Inflammatory macrophage treated with lipopolysaccharide for 4 hours (primary cell): ENCODE measurements around the gene APBA2.

Experiments used
- DNase-seq: peaks from one replicate; pipeline ENCODE4 v3.0.0-alpha.2; 2020

Gene APBA2

GRCh38 chr15:28897861-28898585, 12.2 kb downstream of the APBA2 start:
- DNase-seq, result no peak

GRCh38 chr15:28899061-28899738, 13.4 kb downstream of the APBA2 start:
- DNase-seq, result no peak

- no peak for DNase-seq
These were observed 14.5 kb downstream of the APBA2 start for GRCh38 chr15:28900041-28900891.

- DNase-seq, result no peak
These were observed 15.3 kb downstream of the APBA2 start for GRCh38 chr15:28900892-28901586.

- DNase-seq, result no peak
These were observed 15.8 kb downstream of the APBA2 start for GRCh38 chr15:28901587-28901980.

GRCh38 chr15:28901987-28902745, 16.4 kb downstream of the APBA2 start:
- DNase-seq, result no peak

- no peak for DNase-seq
These were observed 17.1 kb downstream of the APBA2 start for GRCh38 chr15:28902856-28903255.

- no peak for DNase-seq
These were observed 17.8 kb downstream of the APBA2 start for GRCh38 chr15:28903555-28903954.

GRCh38 chr15:28904003-28904402, 18.2 kb downstream of the APBA2 start:
- no peak for DNase-seq

GRCh38 chr15:28904541-28905315, 19.0 kb downstream of the APBA2 start:
- no peak for DNase-seq

- DNase-seq, result no peak
These were observed 21.7 kb downstream of the APBA2 start for GRCh38 chr15:28907338-28907960.

- no peak for DNase-seq
These were observed 24.3 kb downstream of the APBA2 start for GRCh38 chr15:28909958-28910500.

- no peak for DNase-seq
These were observed 25.6 kb downstream of the APBA2 start for GRCh38 chr15:28911310-28911931.

- DNase-seq, result no peak
These were observed 26.6 kb downstream of the APBA2 start for GRCh38 chr15:28912422-28912821.

- no peak for DNase-seq
These were observed 27.5 kb downstream of the APBA2 start for GRCh38 chr15:28913171-28913765.

GRCh38 chr15:28914046-28914445, 28.3 kb downstream of the APBA2 start:
- no peak for DNase-seq

- DNase-seq, result no peak
These were observed 28.8 kb downstream of the APBA2 start for GRCh38 chr15:28914483-28915023.

- DNase-seq, result no peak
These were observed 29.5 kb downstream of the APBA2 start for GRCh38 chr15:28915041-28915810.

- DNase-seq, result no peak
These were observed 30.2 kb downstream of the APBA2 start for GRCh38 chr15:28915935-28916334.
